Measurements from ENCODE around the gene LGI1.

Gene LGI1

DNA sequence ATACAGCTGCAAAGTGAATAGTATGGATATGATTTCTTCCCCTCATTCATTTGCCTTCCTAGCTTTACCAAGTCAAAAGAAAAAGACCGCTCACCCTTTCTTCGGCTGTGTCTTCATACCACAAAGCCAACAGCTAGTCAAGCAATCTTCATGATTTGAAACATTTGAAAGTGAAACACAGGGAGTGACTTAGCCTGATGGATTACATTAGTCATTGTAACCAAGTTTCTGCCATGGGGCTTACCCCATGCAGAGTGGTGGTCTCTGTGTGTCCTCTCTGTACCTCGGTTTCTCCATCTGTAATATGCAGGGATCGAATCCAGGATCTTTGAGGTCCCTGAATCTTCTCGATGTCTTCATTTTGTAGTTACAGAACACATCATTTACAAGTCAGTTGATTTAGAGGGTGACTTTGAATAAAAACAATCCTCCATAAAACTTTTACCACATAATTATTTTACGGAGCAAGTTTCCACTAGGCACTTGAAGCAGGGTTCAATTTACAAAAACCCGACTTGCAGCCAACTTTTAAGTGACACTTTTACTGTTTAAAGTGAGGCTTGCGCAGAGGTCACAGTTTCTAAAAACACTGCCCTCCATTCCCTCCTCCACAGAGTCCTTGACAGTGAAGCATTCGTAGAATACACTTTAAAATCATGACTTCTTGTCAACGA, 2.2 kb upstream of the LGI1 start:
- no peak for DNase-seq

GRCh38 chr10:93756118-93756517, 1.6 kb upstream of the LGI1 start:
- DNase-seq, result no peak

DNA sequence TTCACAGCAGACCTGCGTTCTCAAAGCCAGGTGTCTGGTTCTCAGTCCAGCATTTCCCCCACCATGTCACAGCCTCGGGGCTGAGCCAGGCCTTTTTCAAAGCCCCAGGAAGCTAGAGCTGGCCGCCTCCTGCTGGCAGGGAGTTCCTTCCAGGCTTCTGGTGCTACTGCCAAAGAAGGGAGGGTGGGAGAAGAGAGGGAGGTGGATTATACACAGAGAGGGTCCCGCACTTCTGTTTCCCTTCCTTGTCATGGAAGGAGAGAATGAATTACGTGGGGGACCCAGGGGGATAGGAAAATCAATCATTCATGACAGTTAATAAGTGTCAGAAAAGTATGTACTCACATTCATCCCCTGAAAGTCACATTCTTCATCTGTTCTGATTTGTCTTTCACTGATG, 600 bp upstream of the LGI1 start:
- DNase-seq, result no peak

GRCh38 chr10:93758508-93758885, 761 bp downstream of the LGI1 start:
- DNase-seq, result no peak

DNA sequence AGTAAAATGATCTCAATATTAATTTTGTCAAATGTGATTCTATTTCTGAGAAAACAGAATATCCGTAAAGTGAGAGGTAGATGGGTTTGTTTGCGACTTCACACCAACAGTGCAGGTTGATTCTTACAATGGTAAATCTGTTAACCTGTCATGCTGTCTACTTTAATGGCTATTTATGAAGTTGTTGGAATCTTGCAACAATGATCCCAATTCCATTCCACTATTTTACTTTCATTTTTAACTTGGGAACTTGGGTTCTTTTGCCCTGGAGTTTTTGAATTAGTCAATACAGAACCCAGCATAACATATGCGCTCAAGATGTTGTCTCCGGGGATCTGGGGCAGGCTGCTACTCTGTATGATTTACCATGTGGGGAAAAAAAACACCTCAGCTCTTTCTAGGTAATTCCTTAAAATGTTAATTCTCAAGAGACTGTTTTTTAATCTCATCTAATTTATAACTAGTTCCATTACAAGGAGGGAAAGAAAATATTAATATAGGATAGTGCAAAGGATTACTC, 1.2 kb downstream of the LGI1 start:
- no peak for DNase-seq

DNA sequence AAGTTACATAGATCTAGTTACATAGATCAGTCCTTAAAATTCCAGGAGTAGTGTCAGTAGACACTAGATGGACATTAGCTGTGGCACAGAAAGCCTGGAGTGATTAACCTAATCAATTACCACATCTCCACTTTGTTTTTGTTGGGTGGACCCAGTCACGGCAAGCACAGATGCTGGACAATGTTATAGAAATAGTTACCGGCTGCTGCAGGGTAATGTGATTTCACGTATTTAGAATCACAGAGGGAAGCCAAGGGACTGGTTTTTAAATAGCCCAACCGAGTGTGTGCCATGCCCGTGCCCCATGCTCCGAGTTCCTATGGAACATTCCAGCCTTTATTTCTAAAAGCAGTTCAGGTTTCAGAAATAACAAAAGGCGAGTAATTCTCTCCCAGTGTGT, 2.8 kb downstream of the LGI1 start:
- no peak for DNase-seq

- no peak for DNase-seq
Measured at GRCh38 chr10:93762979-93763391, 5.2 kb downstream of the LGI1 start.

GRCh38 chr10:93766918-93767317, 9.2 kb downstream of the LGI1 start:
- no peak for DNase-seq

GRCh38 chr10:93767724-93768399, 10.1 kb downstream of the LGI1 start:
- DNase-seq, result no peak

DNA sequence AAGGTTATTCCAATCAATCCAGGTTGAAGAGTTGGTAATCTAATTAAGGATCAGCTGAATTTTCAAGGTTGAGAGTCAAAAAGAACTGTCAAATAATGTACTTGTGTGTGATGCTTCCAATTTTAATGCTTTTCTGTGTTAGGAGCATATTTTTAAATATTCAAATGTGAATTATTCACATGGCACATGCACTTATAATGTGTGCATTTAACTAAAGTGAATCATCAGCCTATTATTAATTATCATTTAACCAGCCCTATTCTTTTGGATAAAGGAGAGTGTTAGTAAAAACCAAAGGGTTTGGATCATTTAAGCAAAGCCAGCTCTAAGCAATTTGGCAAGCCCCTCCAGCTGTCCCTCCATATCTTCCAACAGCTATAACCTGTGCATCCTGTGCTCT, 11.2 kb downstream of the LGI1 start:
- DNase-seq, result no peak

GRCh38 chr10:93771354-93771753, 13.6 kb downstream of the LGI1 start:
- no peak for DNase-seq

DNA sequence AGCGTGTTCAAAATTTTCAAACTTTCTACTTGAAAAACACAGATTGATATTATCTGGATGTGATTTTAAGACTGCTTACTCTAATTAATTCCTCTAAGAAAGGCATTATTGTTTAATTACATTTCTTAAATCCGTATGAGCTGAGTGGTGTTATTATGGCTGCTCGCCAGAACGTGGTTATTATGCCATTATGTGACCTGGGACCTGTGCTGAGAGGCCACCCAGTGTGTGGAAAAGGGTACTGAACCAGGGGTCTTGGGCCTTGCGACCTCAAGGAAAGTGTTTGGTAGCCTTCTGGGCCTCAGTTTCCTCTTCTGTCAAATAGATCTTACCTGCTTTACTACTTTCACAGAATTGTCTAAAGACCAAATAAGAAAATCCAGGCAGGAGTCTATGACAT, 15.4 kb downstream of the LGI1 start:
- no peak for DNase-seq

DNA sequence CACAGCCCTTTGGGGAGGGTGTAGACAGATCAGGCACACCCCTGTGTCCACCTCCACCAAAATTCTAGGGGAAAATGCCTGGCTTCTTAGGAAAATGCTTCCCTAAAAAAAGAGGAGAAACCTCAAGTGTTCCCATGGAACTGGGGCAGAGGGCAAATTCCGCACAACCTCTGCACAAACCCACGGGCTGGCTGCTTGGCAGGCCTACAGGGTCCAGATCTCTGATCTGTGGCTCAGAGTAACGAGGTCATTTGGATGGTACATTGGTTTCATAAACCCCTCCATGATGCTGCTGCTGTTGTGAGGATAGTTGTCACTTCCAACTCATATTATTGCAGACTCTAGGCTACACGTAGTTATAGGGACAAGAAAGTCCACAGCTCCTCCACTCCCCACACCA, 16.0 kb downstream of the LGI1 start:
- DNase-seq, result no peak

- DNase-seq, result no peak
Measured at GRCh38 chr10:93775356-93775755, 17.6 kb downstream of the LGI1 start.

- DNase-seq, result no peak
Measured at GRCh38 chr10:93777092-93777491, 19.4 kb downstream of the LGI1 start.

- DNase-seq, result no peak
Measured at GRCh38 chr10:93784059-93784458, 26.3 kb downstream of the LGI1 start.

- DNase-seq, result no peak
Measured at GRCh38 chr10:93788413-93789208, 30.9 kb downstream of the LGI1 start.

- no peak for DNase-seq
Measured at GRCh38 chr10:93790439-93790838, 32.7 kb downstream of the LGI1 start.

GRCh38 chr10:93796167-93796566, 38.4 kb downstream of the LGI1 start:
- no peak for DNase-seq

GRCh38 chr10:93797825-93798224, 40.1 kb downstream of the LGI1 start:
- no peak for DNase-seq

GRCh38 chr10:93799155-93799708, 41.5 kb downstream of the LGI1 start:
- DNase-seq, result no peak

- no peak for DNase-seq
Measured at GRCh38 chr10:93804200-93804599, 46.5 kb downstream of the LGI1 start.

- no peak for DNase-seq
Measured at GRCh38 chr10:93806903-93807302, 49.2 kb downstream of the LGI1 start.

GRCh38 chr10:93807371-93807770, 49.6 kb downstream of the LGI1 start:
- no peak for DNase-seq

Data from activated CD4-positive, CD25-positive, alpha-beta regulatory T cell treated with anti-CD3 and anti-CD28 coated beads, Interleukin-2, amount 50 U/mL, for 72 hours (primary cell).